PFSK-1 (cell line): Measurements from ENCODE around the gene PHC2.

Experiments
- POLR2AphosphoS5 ChIP-seq: IDR thresholded peaks from 2 replicates; pipeline ENCODE4 v1.6.1; 2012; ENCODE audit warnings: low read depth, mild to moderate bottlenecking, control low read depth, low read length, moderate library complexity
- SIN3A ChIP-seq: IDR thresholded peaks from 2 replicates; pipeline ENCODE4 v1.6.1; 2012; ENCODE audit warnings: mild to moderate bottlenecking, low read length, moderate library complexity, borderline replicate concordance; ENCODE audit not compliant: insufficient read depth
- TAF1 ChIP-seq: IDR thresholded peaks from 2 replicates; pipeline ENCODE4 v1.6.1; 2012; ENCODE audit warnings: low read length, control low read depth, borderline replicate concordance; ENCODE audit not compliant: insufficient read depth
- TF ChIP-seq, protein P1 (sequence below), 2 experiments: IDR thresholded peaks; 2 replicates each; pipeline versions ENCODE4 v1.6.1 to v1.8.0; 2011 to 2012; ENCODE audit warnings: low read depth in 2 of 2, low read length in 2 of 2, control low read depth in 1 of 2, inconsistent platforms in 1 of 2, mild to moderate bottlenecking in 1 of 2, moderate library complexity in 1 of 2; ENCODE audit not compliant: insufficient read depth in 1 of 2

DNA sequence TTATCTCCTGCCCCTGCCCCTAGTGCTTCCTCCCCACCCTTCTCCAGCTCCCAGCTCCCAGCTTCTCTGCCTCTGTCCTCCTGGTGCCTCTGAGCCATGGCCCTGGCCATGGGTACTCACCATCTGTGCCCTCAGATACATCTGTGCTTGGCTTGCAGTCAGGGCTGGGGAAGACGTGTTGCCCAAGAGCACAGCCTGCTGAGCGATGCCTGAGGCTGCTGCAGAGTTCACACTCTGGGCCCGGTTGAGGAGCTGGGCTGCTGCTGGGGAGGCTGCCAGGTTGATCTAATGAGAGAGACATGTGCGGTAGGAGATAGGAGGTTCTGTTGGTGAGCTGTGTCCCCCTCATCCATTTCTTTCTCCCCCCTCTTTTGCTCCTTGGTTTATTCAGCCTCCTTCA is 60.6 kb downstream of the PHC2 start:
- no peak for TF ChIP-seq TAF1
- TF ChIP-seq, protein P1, sequence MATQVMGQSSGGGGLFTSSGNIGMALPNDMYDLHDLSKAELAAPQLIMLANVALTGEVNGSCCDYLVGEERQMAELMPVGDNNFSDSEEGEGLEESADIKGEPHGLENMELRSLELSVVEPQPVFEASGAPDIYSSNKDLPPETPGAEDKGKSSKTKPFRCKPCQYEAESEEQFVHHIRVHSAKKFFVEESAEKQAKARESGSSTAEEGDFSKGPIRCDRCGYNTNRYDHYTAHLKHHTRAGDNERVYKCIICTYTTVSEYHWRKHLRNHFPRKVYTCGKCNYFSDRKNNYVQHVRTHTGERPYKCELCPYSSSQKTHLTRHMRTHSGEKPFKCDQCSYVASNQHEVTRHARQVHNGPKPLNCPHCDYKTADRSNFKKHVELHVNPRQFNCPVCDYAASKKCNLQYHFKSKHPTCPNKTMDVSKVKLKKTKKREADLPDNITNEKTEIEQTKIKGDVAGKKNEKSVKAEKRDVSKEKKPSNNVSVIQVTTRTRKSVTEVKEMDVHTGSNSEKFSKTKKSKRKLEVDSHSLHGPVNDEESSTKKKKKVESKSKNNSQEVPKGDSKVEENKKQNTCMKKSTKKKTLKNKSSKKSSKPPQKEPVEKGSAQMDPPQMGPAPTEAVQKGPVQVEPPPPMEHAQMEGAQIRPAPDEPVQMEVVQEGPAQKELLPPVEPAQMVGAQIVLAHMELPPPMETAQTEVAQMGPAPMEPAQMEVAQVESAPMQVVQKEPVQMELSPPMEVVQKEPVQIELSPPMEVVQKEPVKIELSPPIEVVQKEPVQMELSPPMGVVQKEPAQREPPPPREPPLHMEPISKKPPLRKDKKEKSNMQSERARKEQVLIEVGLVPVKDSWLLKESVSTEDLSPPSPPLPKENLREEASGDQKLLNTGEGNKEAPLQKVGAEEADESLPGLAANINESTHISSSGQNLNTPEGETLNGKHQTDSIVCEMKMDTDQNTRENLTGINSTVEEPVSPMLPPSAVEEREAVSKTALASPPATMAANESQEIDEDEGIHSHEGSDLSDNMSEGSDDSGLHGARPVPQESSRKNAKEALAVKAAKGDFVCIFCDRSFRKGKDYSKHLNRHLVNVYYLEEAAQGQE (IDR thresholded peaks at IDR 0.05; ENCODE audit: insufficient read depth in 1 of 2, low read depth in 2 of 2, low read length in 2 of 2), result no peak
- TF ChIP-seq POLR2AphosphoS5, result no peak
- no peak for TF ChIP-seq SIN3A
